Skeletal muscle tissue (tissue), 4 donors: ENCODE data around the gene GABPB2. TPM values are rescaled to one million over a fixed set of nuclear protein-coding genes. Genes with fewer than 3 reads are reported as not detected.

Source experiments
- H3K27ac ChIP-seq: one replicate; pipeline ENCODE4 v1.7.0; 2013; ENCODE audit warnings: mild to moderate bottlenecking, low read depth, low read length, inconsistent platforms
- H3K27me3 ChIP-seq, 3 donors: one replicate each; pipeline ENCODE4 v1.7.0; 2013; ENCODE audit warnings: low read length in 3 of 3; ENCODE audit not compliant: control insufficient read depth in 3 of 3, insufficient read depth in 3 of 3
- H3K36me3 ChIP-seq, 3 donors: one replicate each; pipeline ENCODE4 v1.7.0; 2013; ENCODE audit warnings: low read length in 3 of 3; ENCODE audit not compliant: control insufficient read depth in 3 of 3, insufficient read depth in 3 of 3
- H3K4me1 ChIP-seq, 3 donors: one replicate each; pipeline ENCODE4 v1.7.0; 2013; ENCODE audit warnings: low read length in 3 of 3, mild to moderate bottlenecking in 3 of 3; ENCODE audit not compliant: control insufficient read depth in 3 of 3, insufficient read depth in 3 of 3
- H3K4me3 ChIP-seq, 3 donors: one replicate each; pipeline ENCODE4 v1.7.0; 2013; ENCODE audit warnings: low read length in 3 of 3
- H3K9ac ChIP-seq, 3 donors: one replicate each; pipeline ENCODE4 v1.7.0; 2013; ENCODE audit warnings: low read length in 3 of 3, mild to moderate bottlenecking in 3 of 3, moderate library complexity in 2 of 3, low read depth in 1 of 3
- H3K9me3 ChIP-seq, 3 donors: one replicate each; pipeline ENCODE4 v1.7.0; 2013; ENCODE audit warnings: low read length in 3 of 3; ENCODE audit not compliant: control insufficient read depth in 3 of 3
- total RNA-seq: library from RNA; depleted of rRNA; stranded (reverse); fragments of >200 nt; gene quantifications from one replicate; pipeline ENCODE4 v1.2.3, GENCODE V29; 2014
- donor health status: Osteomylitis.

The GABPB2 gene
- total RNA-seq, 1 donor from 2014 or later = 7.8 TPM

GRCh38 chr1:151131701-151132334 is 61.3 kb downstream of the GABPB2 start:
- Histone ChIP-seq H3K9ac (peak overlapping the region in 2 of 3 donors; percentile 50 to 73), H3K9me3 (no peaks in the 10 kb centered on the region), H3K4me3 (peak overlapping the region; percentile 54 to 63 (median 55)), H3K36me3 (peaks cover 34 to 44% (median 39%) of the 10 kb centered on the region in 3 donors), H3K27me3 (no peaks in the 10 kb centered on the region), H3K4me1 (peaks cover 37 to 43% (median 37%) of the 10 kb centered on the region in 3 donors), H3K27ac (peak overlapping the region; percentile 44)

- Histone ChIP-seq H3K9ac (peak overlapping the region in 1 of 3 donors; percentile 73), H3K9me3 (no peaks in the 10 kb centered on the region), H3K4me3 (no peak overlapping the region), H3K27me3 (no peaks in the 10 kb centered on the region), H3K4me1 (peaks cover 39 to 45% (median 41%) of the 10 kb centered on the region in 3 donors), H3K27ac (peak overlapping the region; percentile 44), H3K36me3 (peaks cover 41 to 49% (median 43%) of the 10 kb centered on the region in 3 donors)
Measured at GRCh38 chr1:151132335-151133017, 61.9 kb downstream of the GABPB2 start.

- Histone ChIP-seq H3K27ac (no peak overlapping the region), H3K4me3 (no peak overlapping the region), H3K4me1 (peaks cover 39 to 52% (median 45%) of the 10 kb centered on the region in 3 donors), H3K27me3 (no peaks in the 10 kb centered on the region), H3K36me3 (peaks cover 48 to 56% (median 50%) of the 10 kb centered on the region in 3 donors), H3K9me3 (no peaks in the 10 kb centered on the region), H3K9ac (peak overlapping the region in 1 of 3 donors; percentile 25)
Measured at GRCh38 chr1:151133018-151133806, 62.7 kb downstream of the GABPB2 start.

DNA sequence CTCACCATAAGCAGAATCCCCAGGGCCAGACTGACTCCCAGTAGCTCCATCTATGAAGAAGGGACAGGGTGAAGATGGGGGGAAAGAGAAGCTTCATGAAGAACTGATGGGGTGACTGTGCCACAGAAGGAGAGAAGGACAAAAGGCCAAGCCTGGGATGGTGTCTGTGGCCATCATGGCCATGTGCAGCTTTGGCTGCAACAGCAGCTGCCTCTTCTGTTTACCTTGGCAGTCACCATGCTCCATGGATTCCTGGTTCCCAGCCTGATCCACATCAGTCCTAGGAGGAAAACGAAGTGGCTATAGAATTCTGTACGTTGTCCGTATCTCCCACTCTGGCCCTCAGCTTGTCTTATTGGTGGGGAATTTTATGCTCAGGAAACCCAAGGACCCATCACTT is 63.8 kb downstream of the GABPB2 start:
- H3K9ac ChIP-seq = no peak overlapping the region
- no peaks in the 10 kb centered on the region for H3K27me3 ChIP-seq
- no peaks in the 10 kb centered on the region for H3K9me3 ChIP-seq
- H3K4me1 ChIP-seq = peaks cover 39 to 54% (median 48%) of the 10 kb centered on the region in 3 donors
- H3K27ac ChIP-seq = no peak overlapping the region
- no peak overlapping the region for H3K4me3 ChIP-seq
- H3K36me3 ChIP-seq = peaks cover 58 to 67% (median 60%) of the 10 kb centered on the region in 3 donors

GRCh38 chr1:151134991-151135390 is 64.4 kb downstream of the GABPB2 start:
- Histone ChIP-seq H3K36me3 (peaks cover 64 to 73% (median 65%) of the 10 kb centered on the region in 3 donors), H3K9me3 (no peaks in the 10 kb centered on the region), H3K27ac (peak overlapping the region; percentile 44)

DNA sequence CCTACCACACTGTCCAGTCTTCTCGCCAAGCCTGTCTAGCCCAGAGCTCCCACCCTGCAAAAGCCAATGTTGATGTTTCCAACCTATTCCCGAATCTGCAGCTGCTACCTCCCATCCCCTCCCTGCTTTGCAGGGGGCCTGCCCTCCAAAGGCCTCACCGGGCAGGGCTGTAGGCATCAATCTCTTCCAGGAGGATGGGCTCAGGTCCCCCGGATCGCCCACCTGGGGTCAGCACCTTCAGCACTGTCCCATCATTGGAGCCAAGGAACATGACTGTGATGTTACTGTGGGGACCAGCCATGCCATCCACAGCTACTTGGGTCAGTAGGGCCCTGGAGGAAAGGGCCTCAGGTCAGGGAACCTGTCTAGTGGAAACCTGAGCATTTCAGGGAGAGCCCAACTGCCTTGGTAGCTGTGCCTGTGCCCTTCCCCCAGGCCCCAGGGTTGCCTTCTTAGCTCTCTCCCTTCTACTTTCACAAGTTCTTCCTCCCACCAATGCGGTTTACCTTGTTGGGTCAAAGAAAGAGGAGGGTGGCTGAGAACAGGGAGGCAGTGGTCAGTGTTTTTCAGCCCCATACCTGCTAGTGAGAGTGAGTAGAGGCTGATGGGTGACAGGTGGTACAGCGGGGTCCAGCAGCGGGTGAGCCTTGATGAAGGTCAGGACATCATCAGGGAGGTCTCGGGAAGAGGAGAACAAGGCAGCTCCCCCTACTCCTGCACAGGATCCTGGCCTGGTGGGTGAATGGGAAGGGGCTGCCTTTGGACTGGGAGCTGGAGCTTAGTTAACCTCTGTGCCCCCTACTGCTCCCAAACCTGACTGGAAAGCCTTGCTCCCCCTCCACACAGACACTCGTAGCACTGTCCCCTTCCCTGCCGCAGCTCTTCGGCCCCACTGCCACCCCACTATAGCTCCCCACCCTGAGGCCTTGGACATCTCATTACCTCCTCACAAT is 65.1 kb downstream of the GABPB2 start:
- Histone ChIP-seq H3K36me3 (peaks cover 70 to 78% (median 70%) of the 10 kb centered on the region in 3 donors), H3K27me3 (no peaks in the 10 kb centered on the region), H3K4me3 (no peak overlapping the region), H3K9ac (peak overlapping the region; percentile 14 to 62 (median 23)), H3K4me1 (peaks cover 36 to 65% (median 59%) of the 10 kb centered on the region in 3 donors), H3K27ac (peak overlapping the region; percentile 64), H3K9me3 (no peaks in the 10 kb centered on the region)

More at GRCh38 chr1:151134991-151135390, 64.4 kb downstream of the GABPB2 start:
- Histone ChIP-seq H3K27me3 (no peaks in the 10 kb centered on the region), H3K4me1 (peaks cover 39 to 60% (median 54%) of the 10 kb centered on the region in 3 donors), H3K9ac (peak overlapping the region in 2 of 3 donors; percentile 14 to 62), H3K4me3 (no peak overlapping the region)

- H3K27ac ChIP-seq = no peak overlapping the region
- peaks cover 39 to 75% (median 73%) of the 10 kb centered on the region in 3 donors for H3K4me1 ChIP-seq
- peaks cover 74 to 77% (median 75%) of the 10 kb centered on the region in 3 donors for H3K36me3 ChIP-seq
- H3K9ac ChIP-seq = no peak overlapping the region
- H3K4me3 ChIP-seq = no peak overlapping the region
- no peaks in the 10 kb centered on the region for H3K27me3 ChIP-seq
- no peaks in the 10 kb centered on the region for H3K9me3 ChIP-seq
Measured at GRCh38 chr1:151137789-151138188, 67.2 kb downstream of the GABPB2 start.

DNA sequence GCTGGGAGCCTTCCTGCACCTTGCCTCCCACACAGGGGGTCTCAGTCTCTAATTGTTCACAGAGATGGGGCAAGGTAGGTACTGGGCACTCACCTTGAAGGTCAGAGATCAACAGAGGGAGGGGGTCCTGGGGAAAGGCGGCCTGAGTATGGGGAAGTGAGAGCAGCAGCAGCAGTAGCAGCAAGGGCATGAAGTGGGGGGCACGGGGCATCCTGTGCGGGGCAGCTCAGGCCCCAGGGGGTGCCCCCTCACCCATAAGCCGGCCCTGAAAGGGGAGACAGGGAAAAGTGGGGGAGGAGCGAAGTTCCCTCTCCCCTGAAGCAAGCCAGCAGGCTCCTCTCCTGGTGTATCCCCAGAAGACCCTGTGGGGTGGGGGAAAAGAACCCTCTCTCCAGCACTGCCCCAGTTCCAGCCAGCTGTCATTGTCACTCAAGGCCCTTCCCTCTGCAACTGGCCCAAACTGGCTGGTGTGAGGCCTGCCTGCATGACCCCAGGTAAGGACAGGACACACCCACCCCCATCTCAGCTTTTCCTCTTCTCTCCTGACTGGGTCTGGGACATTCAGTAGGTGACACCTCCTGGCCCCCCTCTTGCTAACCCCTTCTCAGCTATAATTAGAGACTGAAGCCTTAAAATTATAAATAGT is 72.0 kb downstream of the GABPB2 start:
- Histone ChIP-seq H3K36me3 (peaks cover 33 to 49% (median 43%) of the 10 kb centered on the region in 3 donors), H3K4me3 (peak overlapping the region; percentile 20 to 65 (median 34)), H3K9ac (peak overlapping the region; percentile 57 to 99 (median 99)), H3K27ac (peak overlapping the region; percentile 97), H3K4me1 (peaks cover 43 to 78% (median 69%) of the 10 kb centered on the region in 3 donors), H3K27me3 (no peaks in the 10 kb centered on the region), H3K9me3 (no peaks in the 10 kb centered on the region)
